PC-3 (cell line): ENCODE measurements around the gene DUSP22. TPM values are rescaled to one million over a fixed set of nuclear protein-coding genes. Genes with fewer than 3 reads are reported as not detected.

Experiments
- ATAC-seq: fragments of 200-7000 bp; cut with Tn5 transposase; 2 replicates; pipeline ENCODE4 v1.9.1; 2020; ENCODE audit warnings: mild to moderate bottlenecking, moderate library complexity
- BruUV-seq: library from RNA; stranded (reverse); fragments of 400-500 nt; replicated peaks from 2 replicates; lab custom pipeline; 2021; lab: Mats Ljungman, UMichigan
- CTCF ChIA-PET: fragments of 300-600 bp; sonication (Branson Sonifier 250); formaldehyde crosslinking; loops from one replicate; lab custom pipeline; 2022; ENCODE audit warnings: antibody characterized with exemption; lab: Charles Lee
- POLR2A ChIA-PET: fragments of 300-600 bp; sonication (Branson Sonifier 250); formaldehyde crosslinking; loops from one replicate; lab custom pipeline; 2022; ENCODE audit warnings: antibody characterized with exemption; ENCODE audit not compliant: unreplicated experiment; lab: Charles Lee
- DNase-seq: peaks from one replicate; pipeline ENCODE4 v3.0.0-alpha.2; 2015
- H2AFZ ChIP-seq: fragments of 300-600 bp; sonication (generic); 2 replicates; pipeline ENCODE4 v1.6.0; 2016; ENCODE audit warnings: antibody characterized with exemption, low read length
- H3F3A ChIP-seq: fragments of 300-600 bp; sonication (generic); one replicate; pipeline ENCODE4 v1.6.0; 2017; ENCODE audit warnings: antibody characterized with exemption, low read length, control low read depth, mild to moderate bottlenecking; ENCODE audit not compliant: unreplicated experiment
- H3K27ac ChIP-seq: fragments of 300-600 bp; sonication (generic); 2 replicates; pipeline ENCODE4 v1.5.1; 2016; ENCODE audit warnings: mild to moderate bottlenecking, low read length
- H3K27me3 ChIP-seq: fragments of 300-600 bp; sonication (generic); 2 replicates; pipeline ENCODE4 v1.6.1; 2016; ENCODE audit warnings: low read length, mixed read lengths
- H3K36me3 ChIP-seq: fragments of 300-600 bp; sonication (generic); 2 replicates; pipeline ENCODE4 v1.6.1; 2016; ENCODE audit warnings: low read depth, mixed run types, low read length, mixed read lengths
- H3K4me1 ChIP-seq: fragments of 300-600 bp; sonication (generic); 2 replicates; pipeline ENCODE4 v1.5.1; 2016; ENCODE audit warnings: low read length; ENCODE audit not compliant: insufficient read depth
- H3K4me2 ChIP-seq: fragments of 300-600 bp; sonication (generic); 2 replicates; pipeline ENCODE4 v1.6.0; 2016; ENCODE audit warnings: low read length
- H3K4me3 ChIP-seq: fragments of 300-600 bp; sonication (generic); 2 replicates; pipeline ENCODE4 v1.5.1; 2016; ENCODE audit warnings: mild to moderate bottlenecking, low read length, mixed read lengths
- H3K79me2 ChIP-seq: fragments of 300-600 bp; sonication (generic); 2 replicates; pipeline ENCODE4 v1.6.1; 2017; ENCODE audit warnings: low read length, mixed read lengths
- H3K9ac ChIP-seq: fragments of 300-600 bp; sonication (generic); 2 replicates; pipeline ENCODE4 v1.6.0; 2016; ENCODE audit warnings: mild to moderate bottlenecking, low read length
- H3K9me2 ChIP-seq: fragments of 300-600 bp; sonication (generic); replicated peaks from 2 replicates; pipeline ENCODE4 v1.6.1; 2016; ENCODE audit warnings: mixed run types, low read length, mixed read lengths
- H3K9me3 ChIP-seq: fragments of 300-600 bp; sonication (generic); 2 replicates; pipeline ENCODE4 v1.6.1; 2016; ENCODE audit warnings: low read length, mixed read lengths
- H4K20me1 ChIP-seq: fragments of 300-600 bp; sonication (generic); 2 replicates; pipeline ENCODE4 v1.6.1; 2016; ENCODE audit warnings: low read length, mixed read lengths
- CTCF ChIP-seq: fragments of 300-600 bp; sonication (generic); conservative IDR thresholded peaks from 2 replicates; pipeline ENCODE4 v1.5.1; 2017; ENCODE audit warnings: antibody characterized with exemption, low read depth, mild to moderate bottlenecking, low read length
- EZH2 ChIP-seq: fragments of 300-600 bp; sonication (generic); IDR thresholded peaks from one replicate; pipeline ENCODE4 v1.6.1; 2017; ENCODE audit warnings: antibody characterized with exemption, mild to moderate bottlenecking, low read length; ENCODE audit not compliant: unreplicated experiment
- EZH2phosphoT487 ChIP-seq: fragments of 300-600 bp; sonication (generic); IDR thresholded peaks from 2 replicates; pipeline ENCODE4 v1.6.1; 2018; ENCODE audit warnings: mild to moderate bottlenecking, antibody characterized with exemption, low read length, borderline replicate concordance
- intact Hi-C: fragments of 100-400 bp; cut with micrococcal nuclease; formaldehyde crosslinking; loops from 2 replicates; pipeline ENCODE4 v1.9.0; 2023
- total RNA-seq: library from RNA; depleted of rRNA; stranded (reverse); fragments of >200 nt; gene quantifications from 2 replicates; pipeline ENCODE4 v1.2.3, GENCODE V29; 2014

DUSP22 gene
- total RNA-seq, 1 experiment from 2014 or later = 37.8 TPM

GRCh38 chr6:264626-265025, 27.7 kb upstream of the DUSP22 start:
- Histone ChIP-seq H3K4me2 (no peak overlapping the region), H4K20me1 (no peaks in the 10 kb centered on the region), H2AFZ (no peak overlapping the region), H3K36me3 (no peaks in the 10 kb centered on the region), H3K79me2 (no peaks in the 10 kb centered on the region), H3K27me3 (peaks cover 9% of the 10 kb centered on the region; the same call in 1 of the 2 replicates), H3K9ac (no peak overlapping the region), H3K4me3 (no peak overlapping the region), H3K9me2 (no peaks in the 10 kb centered on the region), H3K4me1 (no peaks in the 10 kb centered on the region), H3F3A (no peaks in the 10 kb centered on the region), H3K9me3 (no peaks in the 10 kb centered on the region), H3K27ac (no peak overlapping the region)
- BruUV-seq = no TSS peak
- POLR2A ChIA-PET = no interaction called here
- CTCF ChIA-PET = no interaction called here
- no peak for DNase-seq
- intact Hi-C loops = no loop called here
- TF ChIP-seq EZH2phosphoT487 (no peak), EZH2 (no peak), CTCF (no peak)
- no peak for ATAC-seq

GRCh38 chr6:268394-268935, 23.8 kb upstream of the DUSP22 start:
- Histone ChIP-seq H3K27me3 (peaks cover 24% of the 10 kb centered on the region; the same call in 1 of the 2 replicates), H3K9ac (no peak overlapping the region), H3K4me3 (no peak overlapping the region), H3K4me1 (no peaks in the 10 kb centered on the region), H2AFZ (no peak overlapping the region), H3F3A (no peaks in the 10 kb centered on the region), H3K36me3 (no peaks in the 10 kb centered on the region), H3K79me2 (no peaks in the 10 kb centered on the region), H3K4me2 (no peak overlapping the region), H3K9me2 (no peaks in the 10 kb centered on the region), H3K27ac (no peak overlapping the region), H4K20me1 (no peaks in the 10 kb centered on the region), H3K9me3 (no peaks in the 10 kb centered on the region)
- no TSS peak for BruUV-seq
- intact Hi-C loops = no loop called here
- TF ChIP-seq CTCF (no peak), EZH2 (no peak), EZH2phosphoT487 (no peak)
- ChIA-PET POLR2A (no interaction called here), CTCF (no interaction called here)
- ATAC-seq (no peak), DNase-seq (no peak)

- no peaks in the 10 kb centered on the region for H3K36me3 ChIP-seq
- H3K9me3 ChIP-seq = no peaks in the 10 kb centered on the region; the same call in 1 of the 2 replicates
- no peak overlapping the region for H3K4me2 ChIP-seq
- H3K9ac ChIP-seq = no peak overlapping the region
- H3K4me1 ChIP-seq = no peaks in the 10 kb centered on the region
- ChIA-PET CTCF (no interaction called here), POLR2A (no interaction called here)
- no peak overlapping the region for H2AFZ ChIP-seq
- ATAC-seq (no peak), DNase-seq (no peak)
- H3K79me2 ChIP-seq = no peaks in the 10 kb centered on the region
- intact Hi-C loops = no loop called here
- H3K4me3 ChIP-seq = no peak overlapping the region
- no TSS peak for BruUV-seq
- no peaks in the 10 kb centered on the region for H4K20me1 ChIP-seq
- no peaks in the 10 kb centered on the region for H3F3A ChIP-seq
- peaks cover 26% of the 10 kb centered on the region; the same call in 1 of the 2 replicates for H3K27me3 ChIP-seq
- H3K9me2 ChIP-seq = no peaks in the 10 kb centered on the region
- TF ChIP-seq CTCF (no peak), EZH2phosphoT487 (no peak), EZH2 (no peak)
- H3K27ac ChIP-seq = no peak overlapping the region
Measured at GRCh38 chr6:273551-274058, 18.7 kb upstream of the DUSP22 start.
